ENCODE measurements around the gene TCAIM.

DNA sequence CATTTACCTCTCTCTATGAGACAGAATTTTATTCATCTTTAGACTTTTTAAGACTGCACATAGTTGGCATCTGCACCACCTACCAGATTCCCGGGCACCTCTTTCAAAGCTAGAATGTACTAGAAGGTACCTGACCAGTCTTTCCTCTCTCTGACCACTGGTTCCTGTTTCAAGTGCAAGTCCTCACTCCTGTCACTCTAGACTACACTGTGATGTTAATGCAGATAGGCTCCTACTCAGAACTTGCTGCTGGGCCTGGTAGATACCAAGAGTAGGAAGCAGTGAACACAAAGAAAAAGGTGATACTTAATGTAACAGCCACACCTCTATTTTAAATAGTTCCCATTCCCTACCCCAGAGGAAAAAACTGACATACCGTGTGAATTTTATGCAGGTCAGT lies 8.1 kb upstream of the TCAIM start:
- TF ChIP-seq, protein P1, sequence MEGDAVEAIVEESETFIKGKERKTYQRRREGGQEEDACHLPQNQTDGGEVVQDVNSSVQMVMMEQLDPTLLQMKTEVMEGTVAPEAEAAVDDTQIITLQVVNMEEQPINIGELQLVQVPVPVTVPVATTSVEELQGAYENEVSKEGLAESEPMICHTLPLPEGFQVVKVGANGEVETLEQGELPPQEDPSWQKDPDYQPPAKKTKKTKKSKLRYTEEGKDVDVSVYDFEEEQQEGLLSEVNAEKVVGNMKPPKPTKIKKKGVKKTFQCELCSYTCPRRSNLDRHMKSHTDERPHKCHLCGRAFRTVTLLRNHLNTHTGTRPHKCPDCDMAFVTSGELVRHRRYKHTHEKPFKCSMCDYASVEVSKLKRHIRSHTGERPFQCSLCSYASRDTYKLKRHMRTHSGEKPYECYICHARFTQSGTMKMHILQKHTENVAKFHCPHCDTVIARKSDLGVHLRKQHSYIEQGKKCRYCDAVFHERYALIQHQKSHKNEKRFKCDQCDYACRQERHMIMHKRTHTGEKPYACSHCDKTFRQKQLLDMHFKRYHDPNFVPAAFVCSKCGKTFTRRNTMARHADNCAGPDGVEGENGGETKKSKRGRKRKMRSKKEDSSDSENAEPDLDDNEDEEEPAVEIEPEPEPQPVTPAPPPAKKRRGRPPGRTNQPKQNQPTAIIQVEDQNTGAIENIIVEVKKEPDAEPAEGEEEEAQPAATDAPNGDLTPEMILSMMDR (IDR thresholded peaks at IDR 0.05; ENCODE audit: low read depth, low read length) = no peak
- TF ChIP-seq POLR2A (IDR thresholded peaks at IDR 0.05; ENCODE audit: extremely low read depth, insufficient read length) = no peak
- no peak for TF ChIP-seq MYC (IDR thresholded peaks at IDR 0.05; ENCODE audit: low read depth, low read length)
- TF ChIP-seq, protein P2, sequence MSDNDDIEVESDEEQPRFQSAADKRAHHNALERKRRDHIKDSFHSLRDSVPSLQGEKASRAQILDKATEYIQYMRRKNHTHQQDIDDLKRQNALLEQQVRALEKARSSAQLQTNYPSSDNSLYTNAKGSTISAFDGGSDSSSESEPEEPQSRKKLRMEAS (IDR thresholded peaks at IDR 0.05; ENCODE audit: low read depth, low read length) = no peak
